Cerebellar cortex (tissue), 1 donor: ENCODE data around the gene LRRC34.

Source experiments
- DNase-seq: peaks from one replicate; pipeline ENCODE4 v3.0.0-alpha.2; 2015; ENCODE audit warnings: low spot score

Gene LRRC34

GRCh38 chr3:169812332-169813235 lies at the start of gene LRRC34, which contains the start of gene LRRIQ4:
LRRC34 (minus strand) TSS chr3:169812904; CDS start chr3:169812548, 356 bp downstream.
LRRIQ4 (plus strand) TSS chr3:169812870; CDS start chr3:169821922, 9,052 bp downstream.
- DNase-seq, result peak; percentile 7

- DNase-seq, result no peak
Observed at GRCh38 chr3:169861871-169862270, 49.2 kb upstream of the LRRC34 start.

GRCh38 chr3:169857811-169858210 lies 45.1 kb upstream of the LRRC34 start:
- DNase-seq, result no peak

GRCh38 chr3:169855514-169855913 lies 42.8 kb upstream of the LRRC34 start:
- DNase-seq, result no peak

- DNase-seq, result no peak
Observed at GRCh38 chr3:169850618-169851017, 37.9 kb upstream of the LRRC34 start.

GRCh38 chr3:169848741-169849140 lies 36.0 kb upstream of the LRRC34 start:
- no peak for DNase-seq

- DNase-seq, result no peak
Observed at GRCh38 chr3:169847896-169848295, 35.2 kb upstream of the LRRC34 start.

GRCh38 chr3:169846458-169847193 lies 33.9 kb upstream of the LRRC34 start:
- no peak for DNase-seq

GRCh38 chr3:169842960-169843359 lies 30.3 kb upstream of the LRRC34 start:
- no peak for DNase-seq

GRCh38 chr3:169841171-169841570 lies 28.5 kb upstream of the LRRC34 start:
- DNase-seq, result no peak

GRCh38 chr3:169838511-169839030 lies 25.9 kb upstream of the LRRC34 start:
- DNase-seq, result no peak

GRCh38 chr3:169836942-169837275 lies 24.2 kb upstream of the LRRC34 start:
- DNase-seq, result no peak

- DNase-seq, result no peak
Observed at GRCh38 chr3:169836078-169836941, 23.6 kb upstream of the LRRC34 start.

- no peak for DNase-seq
Observed at GRCh38 chr3:169835533-169835932, 22.8 kb upstream of the LRRC34 start.

- no peak for DNase-seq
Observed at GRCh38 chr3:169827712-169828111, 15.0 kb upstream of the LRRC34 start.

GRCh38 chr3:169825316-169825715 lies 12.6 kb upstream of the LRRC34 start:
- no peak for DNase-seq

GRCh38 chr3:169822983-169823382 lies 10.3 kb upstream of the LRRC34 start:
- no peak for DNase-seq

GRCh38 chr3:169822540-169822939 lies 9.8 kb upstream of the LRRC34 start:
- no peak for DNase-seq

- no peak for DNase-seq
Observed at GRCh38 chr3:169822091-169822490, 9.4 kb upstream of the LRRC34 start.

GRCh38 chr3:169818316-169818715 lies 5.6 kb upstream of the LRRC34 start:
- DNase-seq, result no peak

GRCh38 chr3:169815590-169816150 lies 3.0 kb upstream of the LRRC34 start:
- DNase-seq, result no peak
